GM18951 (cell line): ENCODE data around the gene AK4.
"Not testable (repeated sequence)": the region's sequence is repeated elsewhere in the genome, so short reads cannot be mapped to it uniquely, and the experiment has no call there.

ENCODE experiments used
- POLR2A ChIP-seq: IDR thresholded peaks from 4 replicates; pipeline ENCODE4 v1.6.1; 2011; ENCODE audit warnings: mild to moderate bottlenecking; ENCODE audit not compliant: insufficient read length, insufficient read depth; ENCODE audit errors: extremely low read depth
- in situ Hi-C: fragments of 300-500 bp; cut with MboI; formaldehyde crosslinking; loops from one replicate; pipeline ENCODE4 v1.12.0; 2022; ENCODE audit warnings: low sequenced_read_pairs, mixed read lengths, inconsistent platforms; ENCODE audit not compliant: unreplicated experiment

AK4 gene

GRCh38 chr1:65163201-65163805 lies 15.3 kb downstream of the AK4 start:
- in situ Hi-C loops = no loop called here
- no peak for TF ChIP-seq POLR2A

- in situ Hi-C loops = not testable (repeated sequence)
These were observed 16.1 kb downstream of the AK4 start for GRCh38 chr1:65164101-65164500.

- in situ Hi-C loops = no loop called here
- TF ChIP-seq POLR2A = no peak
These were observed 16.6 kb downstream of the AK4 start for GRCh38 chr1:65164633-65165032.

- no peak for TF ChIP-seq POLR2A
- in situ Hi-C loops = no loop called here
These were observed 17.4 kb downstream of the AK4 start for GRCh38 chr1:65165269-65165993.

GRCh38 chr1:65166572-65167305 lies 18.7 kb downstream of the AK4 start:
- TF ChIP-seq POLR2A = no peak

GRCh38 chr1:65167586-65168242 lies 19.7 kb downstream of the AK4 start:
- in situ Hi-C loops = no loop called here
- TF ChIP-seq POLR2A = no peak

More at GRCh38 chr1:65166572-65167305, 18.7 kb downstream of the AK4 start:
- in situ Hi-C loops = no loop called here

- in situ Hi-C loops = no loop called here
- no peak for TF ChIP-seq POLR2A
These were observed 20.9 kb downstream of the AK4 start for GRCh38 chr1:65168867-65169266.

- TF ChIP-seq POLR2A = no peak
- in situ Hi-C loops = no loop called here
These were observed 22.6 kb downstream of the AK4 start for GRCh38 chr1:65170511-65171142.

- in situ Hi-C loops = no loop called here
- TF ChIP-seq POLR2A = no peak
These were observed 25.1 kb downstream of the AK4 start for GRCh38 chr1:65172936-65173690.

- no peak for TF ChIP-seq POLR2A
- in situ Hi-C loops = no loop called here
These were observed 26.6 kb downstream of the AK4 start for GRCh38 chr1:65174585-65174984.

- in situ Hi-C loops = no loop called here
- no peak for TF ChIP-seq POLR2A
These were observed 27.4 kb downstream of the AK4 start for GRCh38 chr1:65175171-65176055.

- in situ Hi-C loops = no loop called here
- no peak for TF ChIP-seq POLR2A
These were observed 28.1 kb downstream of the AK4 start for GRCh38 chr1:65176056-65176450.

GRCh38 chr1:65176591-65176990 lies 28.6 kb downstream of the AK4 start:
- in situ Hi-C loops = no loop called here
- no peak for TF ChIP-seq POLR2A
